ENCODE data around the gene GLE1.

The GLE1 gene

DNA sequence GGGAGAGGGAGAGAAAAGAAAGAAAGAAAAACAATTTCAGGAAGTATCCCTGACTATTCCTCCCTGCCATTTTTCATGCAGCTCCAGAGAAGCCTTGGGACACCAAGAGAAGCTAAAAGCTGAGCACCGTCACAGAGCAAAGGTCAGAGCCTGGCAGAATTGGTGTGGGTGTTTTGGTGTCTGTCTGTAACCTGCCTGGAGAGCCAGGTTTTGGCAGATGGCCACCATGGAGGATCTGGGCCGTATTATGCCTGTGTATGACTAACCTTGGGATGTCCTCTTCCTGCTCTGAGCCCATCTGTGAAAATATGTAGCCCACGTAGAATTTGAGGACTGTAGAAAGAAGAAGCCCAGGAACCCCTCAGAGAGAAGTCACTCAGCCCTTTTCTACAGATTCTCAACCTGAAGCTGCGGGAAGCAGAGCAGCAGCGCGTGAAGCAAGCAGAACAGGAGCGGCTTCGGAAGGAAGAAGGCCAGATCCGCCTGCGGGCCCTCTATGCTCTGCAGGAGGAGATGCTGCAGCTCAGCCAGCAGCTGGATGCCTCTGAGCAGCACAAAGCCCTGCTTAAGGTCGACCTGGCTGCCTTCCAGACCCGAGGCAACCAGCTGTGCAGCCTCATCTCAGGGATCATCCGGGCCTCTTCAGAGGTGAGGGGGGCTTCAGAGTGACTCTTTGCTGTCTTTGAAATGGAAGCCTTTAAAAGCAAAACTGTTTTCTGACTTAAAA lies 18.8 kb downstream of the GLE1 start:
- peak overlapping the region; percentile 76 for H3K27ac ChIP-seq (ENCODE audit: insufficient read depth, low read depth, low read length, poor library complexity, severe bottlenecking)
- 33 to 39% methylated on average over 13 of the region's 13 CpGs for WGBS, 2 experiments
- no peak overlapping the region for H3K4me3 ChIP-seq (ENCODE audit: insufficient read depth, low read depth, low read length)
- no peaks in the 10 kb centered on the region for H3K9me3 ChIP-seq (ENCODE audit: control insufficient read depth, low read length)
- H3K36me3 ChIP-seq (ENCODE audit: control insufficient read depth, insufficient read depth, low read length) = peaks cover 10% of the 10 kb centered on the region
- peaks cover 13% of the 10 kb centered on the region for H3K4me1 ChIP-seq (ENCODE audit: control insufficient read depth, insufficient read depth, low read length)
- H3K27me3 ChIP-seq (ENCODE audit: control insufficient read depth, insufficient read depth, low read length, poor library complexity, severe bottlenecking) = no peaks in the 10 kb centered on the region

GRCh38 chr9:128526720-128527119 lies 22.2 kb downstream of the GLE1 start:
- no peaks in the 10 kb centered on the region for H3K9me3 ChIP-seq (ENCODE audit: control insufficient read depth, low read length)
- no peaks in the 10 kb centered on the region for H3K27me3 ChIP-seq (ENCODE audit: control insufficient read depth, insufficient read depth, low read length, poor library complexity, severe bottlenecking)
- H3K27ac ChIP-seq (ENCODE audit: insufficient read depth, low read depth, low read length, poor library complexity, severe bottlenecking) = no peak overlapping the region
- H3K4me3 ChIP-seq (ENCODE audit: insufficient read depth, low read depth, low read length) = no peak overlapping the region
- H3K36me3 ChIP-seq (ENCODE audit: control insufficient read depth, insufficient read depth, low read length) = peaks cover 10% of the 10 kb centered on the region
- H3K4me1 ChIP-seq (ENCODE audit: control insufficient read depth, insufficient read depth, low read length) = peaks cover 13% of the 10 kb centered on the region
- 90 to 100% methylated on average over 2 of the region's 2 CpGs for WGBS, 2 experiments

- Histone ChIP-seq H3K36me3 (ENCODE audit: control insufficient read depth, insufficient read depth, low read length) (peaks cover 14% of the 10 kb centered on the region), H3K27me3 (ENCODE audit: control insufficient read depth, insufficient read depth, low read length, poor library complexity, severe bottlenecking) (no peaks in the 10 kb centered on the region), H3K4me3 (ENCODE audit: insufficient read depth, low read depth, low read length) (no peak overlapping the region), H3K4me1 (ENCODE audit: control insufficient read depth, insufficient read depth, low read length) (no peaks in the 10 kb centered on the region), H3K9me3 (ENCODE audit: control insufficient read depth, low read length) (no peaks in the 10 kb centered on the region), H3K27ac (ENCODE audit: insufficient read depth, low read depth, low read length, poor library complexity, severe bottlenecking) (no peak overlapping the region)
- 95 to 97% methylated on average over 15 of the region's 15 CpGs for WGBS, 2 experiments
Measured at GRCh38 chr9:128528445-128529160, 24.1 kb downstream of the GLE1 start.

- 93 to 94% methylated on average over 4 of the region's 4 CpGs for WGBS, 2 experiments
- peaks cover 15% of the 10 kb centered on the region for H3K36me3 ChIP-seq (ENCODE audit: control insufficient read depth, insufficient read depth, low read length)
- no peaks in the 10 kb centered on the region for H3K9me3 ChIP-seq (ENCODE audit: control insufficient read depth, low read length)
- H3K27me3 ChIP-seq (ENCODE audit: control insufficient read depth, insufficient read depth, low read length, poor library complexity, severe bottlenecking) = no peaks in the 10 kb centered on the region
- H3K4me3 ChIP-seq (ENCODE audit: insufficient read depth, low read depth, low read length) = no peak overlapping the region
- H3K4me1 ChIP-seq (ENCODE audit: control insufficient read depth, insufficient read depth, low read length) = no peaks in the 10 kb centered on the region
- H3K27ac ChIP-seq (ENCODE audit: insufficient read depth, low read depth, low read length, poor library complexity, severe bottlenecking) = no peak overlapping the region
Measured at GRCh38 chr9:128529191-128529590, 24.7 kb downstream of the GLE1 start.

DNA sequence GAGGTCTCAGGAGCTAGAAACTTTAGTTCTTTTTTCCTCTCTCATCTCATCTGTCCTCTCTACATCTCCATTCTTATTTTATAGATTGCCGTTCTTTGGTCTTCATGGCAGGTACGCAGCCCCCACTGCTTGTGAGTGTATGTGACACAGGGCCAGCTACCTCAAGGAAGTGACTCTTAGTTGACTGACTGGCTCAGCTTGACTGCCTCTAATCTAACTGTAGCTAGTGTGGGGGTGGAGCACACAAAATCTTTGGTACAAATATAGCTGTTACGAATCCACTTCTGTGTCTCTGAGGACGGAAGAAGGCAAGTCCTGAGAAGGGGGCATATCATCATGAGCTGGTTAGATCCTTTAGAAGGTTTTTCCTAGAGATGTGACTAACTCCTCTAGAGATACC lies 28.1 kb downstream of the GLE1 start:
- no peak overlapping the region for H3K4me3 ChIP-seq (ENCODE audit: insufficient read depth, low read depth, low read length)
- peaks cover 9% of the 10 kb centered on the region for H3K36me3 ChIP-seq (ENCODE audit: control insufficient read depth, insufficient read depth, low read length)
- no peaks in the 10 kb centered on the region for H3K4me1 ChIP-seq (ENCODE audit: control insufficient read depth, insufficient read depth, low read length)
- no peaks in the 10 kb centered on the region for H3K9me3 ChIP-seq (ENCODE audit: control insufficient read depth, low read length)
- no peak overlapping the region for H3K27ac ChIP-seq (ENCODE audit: insufficient read depth, low read depth, low read length, poor library complexity, severe bottlenecking)
- no peaks in the 10 kb centered on the region for H3K27me3 ChIP-seq (ENCODE audit: control insufficient read depth, insufficient read depth, low read length, poor library complexity, severe bottlenecking)
- WGBS, 2 experiments = 96% methylated on average over 4 of the region's 4 CpGs

DNA sequence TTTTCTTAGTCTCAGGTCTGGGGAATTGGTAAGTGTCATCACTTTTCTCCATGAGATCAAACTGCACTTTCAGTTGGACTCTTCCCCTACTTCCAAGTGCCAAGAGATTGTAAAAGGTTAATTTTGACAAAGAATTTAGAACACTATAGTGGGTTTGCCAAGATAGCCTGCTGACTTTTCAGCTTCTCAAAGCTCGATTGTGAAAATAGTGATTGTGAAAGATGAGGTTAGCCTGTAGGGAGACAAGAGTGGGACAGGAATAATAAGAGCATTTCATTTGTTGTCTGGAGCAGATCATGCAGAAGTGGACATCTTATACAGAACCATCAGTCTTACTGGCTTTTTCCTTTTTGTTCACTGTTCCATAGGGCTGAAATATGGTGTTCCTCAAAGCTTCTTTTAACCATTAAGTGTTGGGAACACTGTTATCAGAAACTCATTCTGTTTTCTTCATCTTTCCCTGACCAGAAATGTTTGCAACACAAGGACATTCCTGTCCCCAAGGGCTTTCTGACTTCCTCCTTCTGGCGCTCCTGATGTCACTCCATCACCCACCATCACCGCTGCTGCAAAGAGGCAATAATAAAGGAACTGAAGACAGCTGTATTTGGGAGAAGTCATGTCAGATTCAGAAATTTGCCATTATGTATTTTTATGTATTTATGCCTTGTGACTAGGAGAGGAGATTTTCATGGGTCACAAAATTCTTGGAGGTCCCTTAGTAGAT lies 36.3 kb downstream of the GLE1 start:
- no peak overlapping the region for H3K4me3 ChIP-seq (ENCODE audit: insufficient read depth, low read depth, low read length)
- WGBS, 2 experiments = 97% methylated on average over 3 of the region's 3 CpGs
- H3K27me3 ChIP-seq (ENCODE audit: control insufficient read depth, insufficient read depth, low read length, poor library complexity, severe bottlenecking) = no peaks in the 10 kb centered on the region
- H3K27ac ChIP-seq (ENCODE audit: insufficient read depth, low read depth, low read length, poor library complexity, severe bottlenecking) = no peak overlapping the region
- no peaks in the 10 kb centered on the region for H3K4me1 ChIP-seq (ENCODE audit: control insufficient read depth, insufficient read depth, low read length)
- H3K36me3 ChIP-seq (ENCODE audit: control insufficient read depth, insufficient read depth, low read length) = peaks cover 13% of the 10 kb centered on the region
- no peaks in the 10 kb centered on the region for H3K9me3 ChIP-seq (ENCODE audit: control insufficient read depth, low read length)

DNA sequence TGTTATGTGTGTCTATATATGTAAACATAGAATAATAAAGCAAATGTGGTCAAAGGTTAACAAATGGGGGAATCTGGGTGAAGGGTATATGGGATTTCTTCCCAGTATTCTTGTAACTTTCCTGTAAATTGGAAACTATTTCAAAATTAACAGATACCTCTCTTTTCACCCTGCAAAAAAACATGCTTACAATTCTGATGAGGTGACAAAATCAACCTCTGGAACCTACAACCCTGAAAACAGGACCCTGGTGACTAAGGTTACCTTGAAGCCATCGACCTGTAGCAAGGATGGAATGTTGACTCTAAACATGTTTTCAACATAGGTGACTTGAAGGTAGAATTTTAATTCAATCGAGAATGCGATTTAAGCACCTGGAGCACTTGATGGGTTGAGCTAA lies 42.0 kb downstream of the GLE1 start:
- H3K27me3 ChIP-seq (ENCODE audit: control insufficient read depth, insufficient read depth, low read length, poor library complexity, severe bottlenecking) = no peaks in the 10 kb centered on the region
- no peaks in the 10 kb centered on the region for H3K9me3 ChIP-seq (ENCODE audit: control insufficient read depth, low read length)
- peaks cover 13% of the 10 kb centered on the region for H3K4me1 ChIP-seq (ENCODE audit: control insufficient read depth, insufficient read depth, low read length)
- H3K36me3 ChIP-seq (ENCODE audit: control insufficient read depth, insufficient read depth, low read length) = no peaks in the 10 kb centered on the region
- no peak overlapping the region for H3K4me3 ChIP-seq (ENCODE audit: insufficient read depth, low read depth, low read length)
- H3K27ac ChIP-seq (ENCODE audit: insufficient read depth, low read depth, low read length, poor library complexity, severe bottlenecking) = no peak overlapping the region
- 95% methylated on average over 3 of the region's 3 CpGs for WGBS, 2 experiments

- no peak overlapping the region for H3K4me3 ChIP-seq (ENCODE audit: insufficient read depth, low read depth, low read length)
- no peaks in the 10 kb centered on the region for H3K36me3 ChIP-seq (ENCODE audit: control insufficient read depth, insufficient read depth, low read length)
- 88 to 89% methylated on average over 7 of the region's 7 CpGs for WGBS, 2 experiments
Measured at GRCh38 chr9:128548876-128549275, 44.4 kb downstream of the GLE1 start.

DNA sequence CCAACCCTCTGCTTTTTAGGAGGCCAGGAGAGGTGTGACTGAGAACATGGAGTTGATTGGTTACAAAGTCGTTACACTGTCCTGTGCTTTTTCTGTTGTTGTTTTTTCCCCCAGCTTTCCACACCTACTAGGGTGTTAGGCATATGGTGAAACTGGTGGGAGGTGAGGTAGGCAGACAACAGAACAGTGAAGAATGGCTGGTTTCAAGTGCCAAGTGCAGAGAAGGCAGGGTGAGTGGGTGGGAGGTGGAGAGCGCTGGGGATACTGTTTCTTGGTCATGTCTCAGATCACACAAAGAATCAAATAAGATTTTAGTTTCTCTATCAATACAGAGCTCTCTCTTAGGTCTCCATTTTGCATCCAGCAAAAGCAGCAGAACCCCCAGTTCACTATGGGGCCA lies 45.7 kb downstream of the GLE1 start:
- no peaks in the 10 kb centered on the region for H3K36me3 ChIP-seq (ENCODE audit: control insufficient read depth, insufficient read depth, low read length)
- no peak overlapping the region for H3K4me3 ChIP-seq (ENCODE audit: insufficient read depth, low read depth, low read length)
- no peaks in the 10 kb centered on the region for H3K9me3 ChIP-seq (ENCODE audit: control insufficient read depth, low read length)
- H3K27ac ChIP-seq (ENCODE audit: insufficient read depth, low read depth, low read length, poor library complexity, severe bottlenecking) = no peak overlapping the region
- WGBS, 2 experiments = 79 to 94% methylated on average over 2 of the region's 2 CpGs
- H3K27me3 ChIP-seq (ENCODE audit: control insufficient read depth, insufficient read depth, low read length, poor library complexity, severe bottlenecking) = no peaks in the 10 kb centered on the region
- peaks cover 30% of the 10 kb centered on the region for H3K4me1 ChIP-seq (ENCODE audit: control insufficient read depth, insufficient read depth, low read length)

More at GRCh38 chr9:128548876-128549275, 44.4 kb downstream of the GLE1 start:
- Histone ChIP-seq H3K9me3 (ENCODE audit: control insufficient read depth, low read length) (no peaks in the 10 kb centered on the region), H3K4me1 (ENCODE audit: control insufficient read depth, insufficient read depth, low read length) (peaks cover 16% of the 10 kb centered on the region), H3K27me3 (ENCODE audit: control insufficient read depth, insufficient read depth, low read length, poor library complexity, severe bottlenecking) (no peaks in the 10 kb centered on the region), H3K27ac (ENCODE audit: insufficient read depth, low read depth, low read length, poor library complexity, severe bottlenecking) (no peak overlapping the region)

All from ectodermal cell (in vitro differentiated cells).